ENCODE measurements around the gene PCNX3.
A peak's percentile ranks its signal among the peaks of the same experiment; 100 is the strongest.

PCNX3 gene

GRCh38 chr11:65641297-65642013 lies 25.9 kb downstream of the PCNX3 start:
- DNase-seq = no peak

- DNase-seq = no peak
Observed at GRCh38 chr11:65642014-65642671, 26.6 kb downstream of the PCNX3 start.

- no peak for DNase-seq
Observed at GRCh38 chr11:65643971-65644370, 28.4 kb downstream of the PCNX3 start.

GRCh38 chr11:65644837-65645236 lies 29.3 kb downstream of the PCNX3 start:
- DNase-seq = no peak

GRCh38 chr11:65645710-65646109 lies 30.1 kb downstream of the PCNX3 start:
- DNase-seq = no peak

GRCh38 chr11:65646288-65646957 lies 30.8 kb downstream of the PCNX3 start:
- no peak for DNase-seq

- DNase-seq = no peak
Observed at GRCh38 chr11:65646958-65647701, 31.6 kb downstream of the PCNX3 start.

- no peak for DNase-seq
Observed at GRCh38 chr11:65648997-65649493, 33.5 kb downstream of the PCNX3 start.

- DNase-seq = peak; percentile 20
Observed at GRCh38 chr11:65649656-65650546, 34.3 kb downstream of the PCNX3 start.

GRCh38 chr11:65650547-65651338 lies 35.2 kb downstream of the PCNX3 start:
- DNase-seq = no peak

- no peak for DNase-seq
Observed at GRCh38 chr11:65651339-65651588, 35.7 kb downstream of the PCNX3 start.

- peak; percentile 47 for DNase-seq
Observed at GRCh38 chr11:65651589-65652510, 36.3 kb downstream of the PCNX3 start.

- DNase-seq = peak; percentile 99
Observed at GRCh38 chr11:65652511-65653228, 37.1 kb downstream of the PCNX3 start.

GRCh38 chr11:65653229-65654225 lies 38.0 kb downstream of the PCNX3 start:
- no peak for DNase-seq

- DNase-seq = no peak
Observed at GRCh38 chr11:65654375-65655349, 39.1 kb downstream of the PCNX3 start.

- peak; percentile 21 for DNase-seq
Observed at GRCh38 chr11:65655570-65656332, 40.2 kb downstream of the PCNX3 start.
